Measurements from ENCODE around the gene CORIN.

DNA sequence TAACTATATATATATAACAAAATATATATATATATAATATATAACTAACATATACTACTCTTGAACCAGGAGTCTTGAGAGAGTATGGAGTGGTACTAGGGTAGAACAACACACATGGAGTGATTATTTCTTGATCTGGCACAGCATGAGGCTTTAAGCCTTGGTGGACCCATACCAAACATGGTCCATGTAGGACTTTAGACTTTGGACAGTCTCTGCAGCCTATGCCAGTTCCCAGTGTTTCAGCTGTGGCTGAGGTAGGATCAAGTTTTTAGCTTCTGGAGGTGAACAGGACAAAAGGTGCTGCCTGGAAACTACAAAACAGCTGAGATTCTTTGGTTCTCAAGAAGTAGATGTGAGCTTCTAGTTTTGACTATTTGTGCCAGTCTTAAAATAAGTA is 20.6 kb downstream of the CORIN start:
- TF ChIP-seq, protein P1, sequence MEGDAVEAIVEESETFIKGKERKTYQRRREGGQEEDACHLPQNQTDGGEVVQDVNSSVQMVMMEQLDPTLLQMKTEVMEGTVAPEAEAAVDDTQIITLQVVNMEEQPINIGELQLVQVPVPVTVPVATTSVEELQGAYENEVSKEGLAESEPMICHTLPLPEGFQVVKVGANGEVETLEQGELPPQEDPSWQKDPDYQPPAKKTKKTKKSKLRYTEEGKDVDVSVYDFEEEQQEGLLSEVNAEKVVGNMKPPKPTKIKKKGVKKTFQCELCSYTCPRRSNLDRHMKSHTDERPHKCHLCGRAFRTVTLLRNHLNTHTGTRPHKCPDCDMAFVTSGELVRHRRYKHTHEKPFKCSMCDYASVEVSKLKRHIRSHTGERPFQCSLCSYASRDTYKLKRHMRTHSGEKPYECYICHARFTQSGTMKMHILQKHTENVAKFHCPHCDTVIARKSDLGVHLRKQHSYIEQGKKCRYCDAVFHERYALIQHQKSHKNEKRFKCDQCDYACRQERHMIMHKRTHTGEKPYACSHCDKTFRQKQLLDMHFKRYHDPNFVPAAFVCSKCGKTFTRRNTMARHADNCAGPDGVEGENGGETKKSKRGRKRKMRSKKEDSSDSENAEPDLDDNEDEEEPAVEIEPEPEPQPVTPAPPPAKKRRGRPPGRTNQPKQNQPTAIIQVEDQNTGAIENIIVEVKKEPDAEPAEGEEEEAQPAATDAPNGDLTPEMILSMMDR (conservative IDR thresholded peaks at IDR 0.05; ENCODE audit: low read depth, low read length): no peak
- TF ChIP-seq EZH2 (IDR thresholded peaks at IDR 0.05; ENCODE audit: borderline replicate concordance, low read depth, low read length, poor library complexity, severe bottlenecking): no peak

Data from A673 (cell line).